ENCODE results near the gene NANOS1. TPM values are rescaled to one million over a fixed set of nuclear protein-coding genes. Genes with fewer than 3 reads are reported as not detected.

The NANOS1 gene
- total and polyA plus RNA-seq, 3 donors from 2014 or later = 2.5 to 4.4 (median 3.8) TPM

GRCh38 chr10:119005362-119006043 lies 24.0 kb upstream of the NANOS1 start:
- Histone ChIP-seq H3K27ac (no peak overlapping the region), H3K9me3 (no peaks in the 10 kb centered on the region), H3K27me3 (no peaks in the 10 kb centered on the region), H3K4me3 (no peak overlapping the region), H3K36me3 (ENCODE audit: low read depth, missing control alignments) (no peaks in the 10 kb centered on the region), H3K4me1 (no peaks in the 10 kb centered on the region)
- TF ChIP-seq POLR2A (IDR thresholded peaks at IDR 0.05) = no peak
- TF ChIP-seq CTCF (IDR thresholded peaks at IDR 0.05) = no peak
- 83 to 85% methylated on average over 9 of the region's 9 CpGs for WGBS, 2 donors
- intact Hi-C loops (cut with DNase I; ENCODE audit: low total_unique reads) = no loop called here
- no peak for DNase-seq

GRCh38 chr10:119006451-119007210 lies 22.9 kb upstream of the NANOS1 start:
- Histone ChIP-seq H3K27me3 (no peaks in the 10 kb centered on the region), H3K9me3 (no peaks in the 10 kb centered on the region), H3K36me3 (ENCODE audit: low read depth, missing control alignments) (no peaks in the 10 kb centered on the region), H3K27ac (no peak overlapping the region), H3K4me3 (no peak overlapping the region), H3K4me1 (no peaks in the 10 kb centered on the region)
- TF ChIP-seq POLR2A (IDR thresholded peaks at IDR 0.05) = no peak
- TF ChIP-seq CTCF (IDR thresholded peaks at IDR 0.05) = no peak
- no peak for DNase-seq
- intact Hi-C loops (cut with DNase I; ENCODE audit: low total_unique reads) = no loop called here
- WGBS, 2 donors = 41 to 57% methylated on average over 9 of the region's 9 CpGs

- H3K4me1 ChIP-seq = no peaks in the 10 kb centered on the region
- DNase-seq = no peak
- no peak overlapping the region for H3K27ac ChIP-seq
- H3K36me3 ChIP-seq (ENCODE audit: low read depth, missing control alignments) = no peaks in the 10 kb centered on the region
- H3K27me3 ChIP-seq = no peaks in the 10 kb centered on the region
- WGBS, 2 donors = 60 to 67% methylated on average over 4 of the region's 4 CpGs
- no peaks in the 10 kb centered on the region for H3K9me3 ChIP-seq
- no peak overlapping the region for H3K4me3 ChIP-seq
- TF ChIP-seq CTCF (IDR thresholded peaks at IDR 0.05) = no peak
- TF ChIP-seq POLR2A (IDR thresholded peaks at IDR 0.05) = no peak
- intact Hi-C loops (cut with DNase I; ENCODE audit: low total_unique reads) = no loop called here
Measured at GRCh38 chr10:119007211-119007574, 22.3 kb upstream of the NANOS1 start.

GRCh38 chr10:119020627-119020946 lies 8.9 kb upstream of the NANOS1 start:
- 23 to 50% methylated on average over 1 to 2 of the region's 2 CpGs for WGBS, 2 donors
- Histone ChIP-seq H3K4me3 (no peak overlapping the region), H3K9me3 (no peaks in the 10 kb centered on the region), H3K27ac (no peak overlapping the region), H3K4me1 (no peaks in the 10 kb centered on the region), H3K36me3 (ENCODE audit: low read depth, missing control alignments) (no peaks in the 10 kb centered on the region), H3K27me3 (no peaks in the 10 kb centered on the region)
- TF ChIP-seq POLR2A (IDR thresholded peaks at IDR 0.05) (no peak), CTCF (IDR thresholded peaks at IDR 0.05) (no peak)
- no peak for DNase-seq
- intact Hi-C loops (cut with DNase I; ENCODE audit: low total_unique reads) = no loop called here
